Measurements from ENCODE around the gene WDR7. TPM values are rescaled to one million over a fixed set of nuclear protein-coding genes. Genes with fewer than 3 reads are reported as not detected.

WDR7 gene
- total and polyA plus RNA-seq, 4 donors, result 3.7 to 42.7 (median 19.0) TPM

DNA sequence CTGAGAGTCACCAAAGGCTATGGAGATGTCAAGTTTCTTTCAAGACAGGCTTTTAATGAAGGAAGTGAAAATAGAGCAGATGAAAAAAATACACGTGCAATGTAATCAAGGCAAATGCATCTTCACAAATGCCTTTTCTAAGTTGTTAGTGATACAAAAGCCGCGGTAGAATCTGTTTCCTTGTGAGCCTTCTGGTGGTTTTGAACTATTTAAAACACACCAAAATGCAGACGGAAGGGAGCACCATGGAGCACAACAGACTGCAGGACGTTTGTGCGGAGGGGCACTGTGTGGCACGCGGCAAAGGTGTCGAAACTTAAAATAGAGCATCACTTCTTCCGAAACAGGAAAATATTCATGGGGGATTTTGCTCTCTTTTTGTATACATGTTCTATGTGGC, 430.7 kb downstream of the WDR7 start:
- WGBS, 2 donors, result 80 to 87% methylated on average over 10 of the region's 10 CpGs
- no peak for DNase-seq

GRCh38 chr18:57083485-57083884, 432.3 kb downstream of the WDR7 start:
- 96 to 97% methylated on average over 2 of the region's 2 CpGs for WGBS, 2 donors
- no peak for ATAC-seq (ENCODE audit: insufficient read depth, low FRiP score)
- TF ChIP-seq CTCF (IDR thresholded peaks at IDR 0.05; ENCODE audit: control extremely low read depth, extremely low read depth), result no peak

More for the DNA sequence above, 430.7 kb downstream of the WDR7 start:
- no peak overlapping the region for H3K9ac ChIP-seq (ENCODE audit: insufficient read depth in 1 of 2, low read length in 2 of 2)
- H3K27ac ChIP-seq (ENCODE audit: low read depth in 1 of 2, low read length in 1 of 2), result no peak overlapping the region
- H3K9me3 ChIP-seq (ENCODE audit: control insufficient read depth in 4 of 4, insufficient read depth in 3 of 4, low read length in 3 of 4), result peaks cover 0 to 3% (median 0%) of the 10 kb centered on the region in 4 donors
- no peak for ATAC-seq (ENCODE audit: insufficient read depth, low FRiP score)
- H3K36me3 ChIP-seq (ENCODE audit: control insufficient read depth in 4 of 4, insufficient read depth in 4 of 4, low read length in 4 of 4), result no peaks in the 10 kb centered on the region
- no peaks in the 10 kb centered on the region for H3K4me1 ChIP-seq (ENCODE audit: control insufficient read depth in 5 of 5, insufficient read depth in 5 of 5, low read length in 5 of 5)
- no peaks in the 10 kb centered on the region for H3K27me3 ChIP-seq (ENCODE audit: control insufficient read depth in 3 of 3, insufficient read depth in 3 of 3, low read length in 2 of 3)
- H3K4me3 ChIP-seq, result no peak overlapping the region
- TF ChIP-seq CTCF (IDR thresholded peaks at IDR 0.05; ENCODE audit: control extremely low read depth, extremely low read depth), result no peak

DNA sequence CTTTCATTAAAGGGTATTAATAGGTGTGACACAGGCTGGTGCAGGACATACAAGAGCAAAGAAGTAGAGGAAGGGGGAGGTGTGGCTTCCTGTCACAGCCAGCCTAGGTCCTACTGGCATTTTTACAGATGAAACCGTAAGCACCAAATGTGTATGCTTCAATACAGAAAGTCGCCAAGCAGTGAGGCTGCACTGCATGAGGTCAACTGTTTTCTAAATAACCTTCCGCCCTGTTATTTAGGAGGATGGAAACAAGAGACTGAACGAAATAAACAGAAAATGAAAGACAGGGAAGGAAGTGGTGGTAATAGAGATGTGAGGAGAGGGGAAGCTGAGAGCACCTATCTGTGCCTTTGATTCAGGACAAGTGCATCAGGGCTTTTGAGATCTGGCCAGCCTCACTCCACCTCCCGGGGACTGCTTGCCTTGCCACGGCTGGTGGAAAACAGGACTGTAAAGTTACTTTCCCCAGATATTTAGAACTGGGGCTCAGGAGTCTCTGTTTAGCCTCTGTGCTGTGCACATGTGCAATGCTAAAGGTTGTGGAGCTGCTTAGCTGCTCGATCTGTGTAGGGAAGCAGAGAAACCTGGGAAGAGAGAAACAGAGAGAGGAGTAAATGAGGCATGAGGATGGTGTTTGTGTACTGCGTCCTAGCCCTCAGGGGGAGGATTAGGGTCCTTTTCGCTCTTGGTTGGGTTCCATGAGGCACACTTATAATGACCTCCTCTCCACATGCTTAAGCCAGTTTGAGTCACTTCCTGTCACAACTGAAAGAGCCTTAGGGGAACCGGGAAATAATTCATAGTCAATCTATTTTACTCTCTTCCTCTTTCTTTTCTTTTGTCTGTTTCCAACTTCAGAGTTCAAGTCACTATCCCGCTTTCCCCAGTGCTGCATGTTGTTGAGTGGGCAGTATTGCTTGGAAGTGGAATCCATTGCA, 433.4 kb downstream of the WDR7 start:
- H3K9ac ChIP-seq (ENCODE audit: insufficient read depth in 1 of 2, low read length in 2 of 2), result no peak overlapping the region
- TF ChIP-seq CTCF (IDR thresholded peaks at IDR 0.05; ENCODE audit: control extremely low read depth, extremely low read depth), result no peak
- H3K4me1 ChIP-seq (ENCODE audit: control insufficient read depth in 5 of 5, insufficient read depth in 5 of 5, low read length in 5 of 5), result no peaks in the 10 kb centered on the region
- no peaks in the 10 kb centered on the region for H3K27me3 ChIP-seq (ENCODE audit: control insufficient read depth in 3 of 3, insufficient read depth in 3 of 3, low read length in 2 of 3)
- DNase-seq (no peak), ATAC-seq (ENCODE audit: insufficient read depth, low FRiP score) (no peak)
- no peak overlapping the region for H3K27ac ChIP-seq (ENCODE audit: low read depth in 1 of 2, low read length in 1 of 2)
- H3K9me3 ChIP-seq (ENCODE audit: control insufficient read depth in 4 of 4, insufficient read depth in 3 of 4, low read length in 3 of 4), result peaks cover 0 to 6% (median 0%) of the 10 kb centered on the region in 4 donors
- 63 to 69% methylated on average over 11 of the region's 11 CpGs for WGBS, 2 donors
- H3K36me3 ChIP-seq (ENCODE audit: control insufficient read depth in 4 of 4, insufficient read depth in 4 of 4, low read length in 4 of 4), result no peaks in the 10 kb centered on the region
- no peak overlapping the region for H3K4me3 ChIP-seq

More at GRCh38 chr18:57083485-57083884, 432.3 kb downstream of the WDR7 start:
- Histone ChIP-seq H3K4me3 (no peak overlapping the region), H3K27me3 (ENCODE audit: control insufficient read depth in 3 of 3, insufficient read depth in 3 of 3, low read length in 2 of 3) (no peaks in the 10 kb centered on the region), H3K4me1 (ENCODE audit: control insufficient read depth in 5 of 5, insufficient read depth in 5 of 5, low read length in 5 of 5) (no peaks in the 10 kb centered on the region), H3K36me3 (ENCODE audit: control insufficient read depth in 4 of 4, insufficient read depth in 4 of 4, low read length in 4 of 4) (no peaks in the 10 kb centered on the region), H3K9ac (ENCODE audit: insufficient read depth in 1 of 2, low read length in 2 of 2) (no peak overlapping the region), H3K27ac (ENCODE audit: low read depth in 1 of 2, low read length in 1 of 2) (no peak overlapping the region), H3K9me3 (ENCODE audit: control insufficient read depth in 4 of 4, insufficient read depth in 3 of 4, low read length in 3 of 4) (peaks cover 0 to 6% (median 0%) of the 10 kb centered on the region in 4 donors)
- no peak for DNase-seq

All from lung (tissue), 12 donors.